ENCODE data around the gene LDLRAD4.

Gene LDLRAD4

DNA sequence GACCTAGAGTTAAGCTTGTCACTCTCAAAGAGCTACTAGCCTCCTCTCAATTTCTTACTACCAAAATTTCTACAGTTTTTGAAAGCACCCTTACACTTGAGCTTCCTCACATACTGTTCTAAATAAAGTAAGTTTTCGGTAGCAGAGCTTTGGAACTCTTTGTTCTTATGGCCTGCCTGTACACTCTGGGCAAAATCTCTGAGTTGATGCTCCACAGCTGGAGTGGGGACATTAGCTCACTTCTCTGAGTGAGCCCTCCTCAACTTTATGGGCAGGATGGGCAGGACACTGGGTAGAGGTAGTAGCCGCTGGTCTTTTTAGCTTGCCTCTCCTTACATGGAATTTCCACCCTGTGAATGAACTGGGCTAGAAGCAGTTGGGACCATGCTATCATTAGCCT lies 380.0 kb downstream of the LDLRAD4 start:
- H3K4me3 ChIP-seq (replicated peaks in 1 of 2; ENCODE audit: low read depth in 2 of 2, low read length in 2 of 2) = no peak overlapping the region
- no peak for DNase-seq (ENCODE audit: low read depth in 2 of 2)
- TF ChIP-seq, protein P1, sequence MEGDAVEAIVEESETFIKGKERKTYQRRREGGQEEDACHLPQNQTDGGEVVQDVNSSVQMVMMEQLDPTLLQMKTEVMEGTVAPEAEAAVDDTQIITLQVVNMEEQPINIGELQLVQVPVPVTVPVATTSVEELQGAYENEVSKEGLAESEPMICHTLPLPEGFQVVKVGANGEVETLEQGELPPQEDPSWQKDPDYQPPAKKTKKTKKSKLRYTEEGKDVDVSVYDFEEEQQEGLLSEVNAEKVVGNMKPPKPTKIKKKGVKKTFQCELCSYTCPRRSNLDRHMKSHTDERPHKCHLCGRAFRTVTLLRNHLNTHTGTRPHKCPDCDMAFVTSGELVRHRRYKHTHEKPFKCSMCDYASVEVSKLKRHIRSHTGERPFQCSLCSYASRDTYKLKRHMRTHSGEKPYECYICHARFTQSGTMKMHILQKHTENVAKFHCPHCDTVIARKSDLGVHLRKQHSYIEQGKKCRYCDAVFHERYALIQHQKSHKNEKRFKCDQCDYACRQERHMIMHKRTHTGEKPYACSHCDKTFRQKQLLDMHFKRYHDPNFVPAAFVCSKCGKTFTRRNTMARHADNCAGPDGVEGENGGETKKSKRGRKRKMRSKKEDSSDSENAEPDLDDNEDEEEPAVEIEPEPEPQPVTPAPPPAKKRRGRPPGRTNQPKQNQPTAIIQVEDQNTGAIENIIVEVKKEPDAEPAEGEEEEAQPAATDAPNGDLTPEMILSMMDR (IDR thresholded peaks at IDR 0.05; ENCODE audit: low read depth, low read length) = no peak

DNA sequence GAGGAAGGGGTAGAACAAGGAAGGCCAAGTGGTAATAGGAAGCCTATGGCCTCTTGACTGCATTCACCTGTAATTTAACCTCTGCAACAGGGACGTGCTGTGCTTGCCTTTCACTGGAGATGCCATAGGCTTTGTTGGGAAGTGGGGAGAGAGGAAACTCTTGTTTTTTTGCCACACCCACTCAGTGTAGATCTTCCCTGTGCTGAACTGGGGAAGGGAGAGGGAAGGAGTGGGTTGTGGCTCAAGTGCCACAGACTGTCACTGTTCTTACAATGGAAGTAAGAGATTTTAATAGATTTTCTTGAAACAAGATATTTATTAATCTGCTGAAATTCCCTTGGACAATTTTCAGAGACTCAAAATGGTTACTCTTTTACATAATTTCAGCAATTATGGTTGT lies 380.5 kb downstream of the LDLRAD4 start:
- TF ChIP-seq, protein P1 (IDR thresholded peaks at IDR 0.05; ENCODE audit: low read depth, low read length) = no peak
- DNase-seq (ENCODE audit: low read depth in 2 of 2) = no peak
- H3K4me3 ChIP-seq (replicated peaks in 1 of 2; ENCODE audit: low read depth in 2 of 2, low read length in 2 of 2) = no peak overlapping the region

DNA sequence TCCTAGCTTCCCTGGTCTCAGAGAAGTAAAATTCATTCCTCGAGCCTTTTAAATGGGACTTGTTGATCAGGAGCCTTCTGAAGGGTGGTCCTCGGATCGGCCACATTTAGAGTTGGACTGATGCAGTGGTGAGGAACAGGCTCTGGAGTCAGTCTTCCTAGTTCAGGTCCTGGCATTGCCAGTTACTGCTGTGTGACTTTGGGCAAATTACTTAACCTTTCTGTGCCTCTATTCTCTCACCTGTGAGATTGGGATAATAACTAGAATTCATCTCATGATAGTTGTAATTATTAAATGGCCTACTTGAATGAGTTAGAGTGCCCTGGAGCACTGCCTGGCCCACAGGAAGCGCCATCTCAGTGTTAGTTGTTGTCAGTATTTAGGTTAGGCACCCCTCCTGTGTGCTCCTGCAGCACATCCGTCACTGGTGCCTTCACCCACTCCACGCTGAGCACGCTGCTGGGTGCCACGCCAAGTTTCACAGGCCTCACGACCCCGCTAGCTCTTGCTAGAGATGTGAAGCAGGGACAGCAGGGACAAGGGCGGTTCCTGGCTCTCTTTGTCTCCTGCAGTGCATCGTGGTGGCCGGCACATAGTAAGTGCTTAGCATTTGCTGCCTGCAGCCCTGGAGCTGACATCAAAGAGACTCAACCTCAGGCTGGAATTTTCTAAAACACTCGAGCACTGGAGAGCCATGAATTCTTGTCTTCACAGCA lies 384.9 kb downstream of the LDLRAD4 start:
- no peak overlapping the region for H3K4me3 ChIP-seq (replicated peaks in 1 of 2; ENCODE audit: low read depth in 2 of 2, low read length in 2 of 2)
- DNase-seq (ENCODE audit: low read depth in 2 of 2) = no peak
- TF ChIP-seq, protein P1 (IDR thresholded peaks at IDR 0.05; ENCODE audit: low read depth, low read length) = no peak

DNA sequence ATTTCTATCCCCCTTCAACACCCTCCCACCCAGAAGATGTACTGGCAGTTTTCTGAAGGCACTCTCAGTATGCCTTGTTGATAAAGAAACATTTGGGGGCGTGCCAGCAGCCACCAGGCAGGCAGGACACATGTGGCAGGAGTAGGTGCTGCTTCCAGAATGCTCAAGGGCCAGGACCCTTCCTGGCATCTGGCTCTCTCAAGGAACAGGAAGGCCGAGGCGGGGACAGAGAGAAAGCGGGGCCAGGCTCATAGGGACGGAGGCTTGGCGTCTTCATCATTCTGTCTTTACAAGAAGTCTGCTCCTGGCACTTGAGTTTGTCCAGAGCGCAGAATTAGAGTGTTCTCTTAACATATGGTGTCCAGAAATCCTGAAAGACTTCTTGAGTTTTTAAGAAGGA lies 386.2 kb downstream of the LDLRAD4 start:
- DNase-seq (ENCODE audit: low read depth in 2 of 2) = no peak
- H3K4me3 ChIP-seq (replicated peaks in 1 of 2; ENCODE audit: low read depth in 2 of 2, low read length in 2 of 2) = no peak overlapping the region
- TF ChIP-seq, protein P1 (IDR thresholded peaks at IDR 0.05; ENCODE audit: low read depth, low read length) = no peak

DNA sequence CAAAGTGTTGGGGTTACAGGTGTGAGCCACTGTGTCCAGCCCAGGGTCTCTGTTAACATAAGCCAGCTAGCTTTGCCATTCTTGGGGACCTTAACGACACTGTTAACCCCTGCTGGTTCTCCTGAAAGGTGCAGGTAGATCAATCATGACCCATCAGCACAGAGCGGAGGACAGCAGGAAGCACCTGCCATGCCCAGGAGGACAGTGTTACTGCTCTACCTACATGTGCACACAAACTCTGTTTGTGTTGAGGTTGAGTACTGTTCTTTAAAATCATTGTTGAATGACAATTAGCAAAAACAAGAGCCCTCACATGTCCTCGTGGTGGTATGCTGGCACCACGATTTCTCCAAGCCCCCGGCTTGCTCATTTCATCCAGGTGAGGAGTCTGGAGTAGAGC lies 386.9 kb downstream of the LDLRAD4 start:
- TF ChIP-seq, protein P1 (IDR thresholded peaks at IDR 0.05; ENCODE audit: low read depth, low read length) = no peak
- no peak for DNase-seq (ENCODE audit: low read depth in 2 of 2)
- H3K4me3 ChIP-seq (replicated peaks in 1 of 2; ENCODE audit: low read depth in 2 of 2, low read length in 2 of 2) = no peak overlapping the region

DNA sequence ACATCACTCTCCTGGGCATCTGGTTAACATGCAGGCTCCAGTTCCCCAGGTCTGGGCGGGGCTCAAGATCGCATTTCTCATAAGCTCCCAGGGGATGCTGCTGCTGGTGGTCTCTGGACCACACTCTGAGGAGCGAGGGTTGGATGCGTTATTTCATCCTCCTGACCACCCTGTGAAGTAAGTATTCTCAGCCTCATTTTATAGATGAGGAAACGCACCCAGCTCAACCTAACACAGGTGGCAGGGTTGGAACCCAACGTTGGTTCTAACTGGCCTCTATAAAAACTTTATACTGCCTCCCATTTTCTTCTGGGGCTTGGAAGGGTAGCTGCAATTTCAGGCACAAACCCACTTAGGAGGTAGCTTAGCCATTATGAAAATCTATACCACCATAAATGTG lies 387.3 kb downstream of the LDLRAD4 start:
- H3K4me3 ChIP-seq (replicated peaks in 1 of 2; ENCODE audit: low read depth in 2 of 2, low read length in 2 of 2) = no peak overlapping the region
- TF ChIP-seq, protein P1 (IDR thresholded peaks at IDR 0.05; ENCODE audit: low read depth, low read length) = no peak
- no peak for DNase-seq (ENCODE audit: low read depth in 2 of 2)
